Measurements from ENCODE around the gene RMI2.
"Not testable (repeated sequence)": the region's sequence is repeated elsewhere in the genome, so short reads cannot be mapped to it uniquely, and the experiment has no call there.

Gene RMI2

DNA sequence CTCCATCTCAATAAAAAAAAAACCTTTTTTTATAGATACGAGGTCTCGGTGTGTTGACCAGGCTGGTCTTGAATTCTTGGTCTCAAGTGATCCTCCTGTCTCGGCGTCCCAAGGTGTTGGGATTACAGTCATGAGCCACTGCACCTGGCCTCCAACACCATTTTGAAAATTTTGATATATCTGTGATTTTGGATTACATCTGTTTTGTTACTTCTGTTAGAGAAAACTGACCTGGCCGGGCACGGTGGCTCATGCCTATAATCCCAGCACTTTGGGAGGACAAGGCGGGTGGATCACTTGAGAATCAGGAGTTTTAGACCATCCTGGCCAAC, 18.6 kb downstream of the RMI2 start:
- no peak for DNase-seq (ENCODE audit: extremely low read depth, low read depth)
- no peak for TF ChIP-seq CTCF (IDR thresholded peaks at IDR 0.05; ENCODE audit: low read depth, low read length, missing control alignments)
- no peak overlapping the region for H3K4me3 ChIP-seq (replicated peaks; ENCODE audit: low read depth, low read length)

- no peak for TF ChIP-seq CTCF (IDR thresholded peaks at IDR 0.05; ENCODE audit: low read depth, low read length, missing control alignments)
- no peak overlapping the region for H3K4me3 ChIP-seq (replicated peaks; ENCODE audit: low read depth, low read length)
- no peak for DNase-seq (ENCODE audit: extremely low read depth, low read depth)
Observed at GRCh38 chr16:11367483-11367906, 22.2 kb downstream of the RMI2 start.

- DNase-seq (ENCODE audit: extremely low read depth, low read depth), result no peak
- H3K4me3 ChIP-seq (replicated peaks; ENCODE audit: low read depth, low read length), result no peak overlapping the region
- TF ChIP-seq CTCF (IDR thresholded peaks at IDR 0.05; ENCODE audit: low read depth, low read length, missing control alignments), result no peak
Observed at GRCh38 chr16:11370084-11370931, 25.0 kb downstream of the RMI2 start.

DNA sequence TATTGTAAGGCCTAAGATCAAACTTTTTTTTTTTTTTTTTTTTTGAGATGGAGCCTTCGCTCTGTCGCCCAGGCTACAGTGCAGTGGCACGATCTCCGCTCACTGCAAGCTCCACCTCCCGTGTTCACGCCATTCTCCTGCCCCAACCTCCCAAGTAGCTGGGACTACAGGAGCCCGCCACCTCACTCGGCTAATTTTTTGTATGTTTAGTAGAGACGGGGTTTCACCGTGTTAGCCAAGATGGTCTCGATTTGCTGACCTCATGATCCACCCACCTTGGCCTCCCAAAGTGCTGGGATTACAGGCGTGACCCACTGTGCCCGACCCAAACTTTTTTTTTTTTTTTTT, 25.6 kb downstream of the RMI2 start:
- DNase-seq (ENCODE audit: extremely low read depth, low read depth); H3K4me3 ChIP-seq (replicated peaks; ENCODE audit: low read depth, low read length): not testable (repeated sequence)

DNA sequence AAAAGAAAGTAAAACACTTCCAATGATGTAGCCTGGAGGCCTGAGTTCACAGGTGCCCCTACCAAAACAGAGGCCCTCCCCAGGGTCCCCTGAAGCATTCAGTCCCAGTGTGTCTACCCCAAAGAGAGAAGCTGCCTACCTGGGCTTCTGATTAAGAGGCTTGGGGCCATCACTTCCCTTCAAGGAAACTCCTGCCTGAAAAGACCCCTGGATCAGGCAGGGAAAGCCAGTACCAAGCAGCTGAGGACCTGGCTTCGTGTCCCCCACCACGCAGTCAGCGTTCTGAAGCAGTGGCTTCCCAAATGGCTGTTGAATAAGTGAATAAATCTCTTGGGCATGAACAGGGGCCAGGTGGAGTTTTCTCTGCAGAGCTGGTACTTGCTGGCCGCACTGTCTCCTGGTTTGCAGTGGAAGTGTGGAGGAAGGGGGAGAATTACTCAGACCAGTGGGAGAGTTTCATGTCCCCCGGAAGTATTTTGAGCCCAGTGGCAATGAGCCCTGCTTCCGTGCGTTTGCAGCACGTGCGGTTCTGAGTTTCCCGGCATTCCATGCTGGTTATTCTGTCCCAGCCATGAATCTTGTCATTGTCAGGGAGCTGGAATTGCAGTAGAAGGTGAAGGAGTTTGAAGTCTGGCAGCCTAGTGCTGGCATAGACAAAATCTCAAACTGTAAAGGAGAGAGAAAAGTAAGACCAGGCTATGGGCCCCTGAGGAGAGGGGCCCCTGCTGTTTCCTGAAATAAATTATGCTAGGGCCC, 27.0 kb downstream of the RMI2 start:
- no peak for DNase-seq (ENCODE audit: extremely low read depth, low read depth)
- no peak for TF ChIP-seq CTCF (IDR thresholded peaks at IDR 0.05; ENCODE audit: low read depth, low read length, missing control alignments)
- H3K4me3 ChIP-seq (replicated peaks; ENCODE audit: low read depth, low read length), result no peak overlapping the region

DNA sequence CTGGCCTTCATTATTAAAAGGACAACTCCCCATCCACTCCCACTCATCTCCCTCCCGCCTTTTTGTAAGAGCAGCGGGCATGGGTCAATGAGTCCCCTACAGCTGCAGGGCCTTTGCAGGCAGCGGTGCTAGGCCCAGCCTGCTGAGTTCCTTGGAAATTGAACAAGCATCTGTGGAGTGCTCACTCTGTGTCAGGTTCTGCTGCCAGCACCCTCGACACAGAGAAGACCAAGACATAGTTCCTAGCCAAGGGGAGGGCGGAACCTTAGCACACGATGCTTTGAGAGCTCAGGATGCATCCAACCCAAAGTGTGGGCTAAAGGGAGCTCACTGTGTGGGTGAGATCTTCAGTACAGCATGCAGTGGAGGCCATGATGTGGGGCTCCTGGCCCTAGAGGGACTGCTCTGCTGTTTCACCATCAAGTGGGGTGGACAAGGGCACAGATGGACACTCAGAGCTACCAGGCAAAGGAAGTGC, 27.6 kb downstream of the RMI2 start:
- no peak overlapping the region for H3K4me3 ChIP-seq (replicated peaks; ENCODE audit: low read depth, low read length)
- no peak for DNase-seq (ENCODE audit: extremely low read depth, low read depth)
- no peak for TF ChIP-seq CTCF (IDR thresholded peaks at IDR 0.05; ENCODE audit: low read depth, low read length, missing control alignments)

GRCh38 chr16:11374255-11374654, 29.0 kb downstream of the RMI2 start:
- H3K4me3 ChIP-seq (replicated peaks; ENCODE audit: low read depth, low read length), result no peak overlapping the region
- TF ChIP-seq CTCF (IDR thresholded peaks at IDR 0.05; ENCODE audit: low read depth, low read length, missing control alignments), result no peak
- no peak for DNase-seq (ENCODE audit: extremely low read depth, low read depth)
